GM19099 (cell line): Measurements from ENCODE around the gene TRPC6.

Source experiments
- POLR2A ChIP-seq: IDR thresholded peaks from 3 replicates; pipeline ENCODE4 v1.6.1; 2011; ENCODE audit warnings: low read depth; ENCODE audit not compliant: insufficient read length; ENCODE audit errors: extremely low read depth

TRPC6 gene

DNA sequence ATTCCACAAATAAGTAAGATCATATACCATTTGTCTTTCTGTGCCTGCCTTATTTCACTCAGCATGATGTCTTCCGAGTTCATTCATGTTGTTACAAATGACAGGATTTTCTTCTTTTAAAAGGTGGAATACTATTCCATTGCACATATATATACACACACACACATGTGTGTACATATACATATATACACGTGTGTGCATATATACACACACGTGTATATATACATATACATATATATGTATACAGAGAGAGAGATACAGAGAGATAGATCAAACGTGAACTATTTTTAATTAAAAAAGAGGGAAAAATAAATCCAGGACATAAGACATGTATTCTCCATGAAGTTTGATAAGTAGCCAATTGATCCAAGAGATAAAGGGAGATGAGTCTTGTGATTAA is 108.1 kb downstream of the TRPC6 start:
- no peak for TF ChIP-seq POLR2A

- TF ChIP-seq POLR2A: no peak
These were observed 109.1 kb downstream of the TRPC6 start for GRCh38 chr11:101474666-101475065.

DNA sequence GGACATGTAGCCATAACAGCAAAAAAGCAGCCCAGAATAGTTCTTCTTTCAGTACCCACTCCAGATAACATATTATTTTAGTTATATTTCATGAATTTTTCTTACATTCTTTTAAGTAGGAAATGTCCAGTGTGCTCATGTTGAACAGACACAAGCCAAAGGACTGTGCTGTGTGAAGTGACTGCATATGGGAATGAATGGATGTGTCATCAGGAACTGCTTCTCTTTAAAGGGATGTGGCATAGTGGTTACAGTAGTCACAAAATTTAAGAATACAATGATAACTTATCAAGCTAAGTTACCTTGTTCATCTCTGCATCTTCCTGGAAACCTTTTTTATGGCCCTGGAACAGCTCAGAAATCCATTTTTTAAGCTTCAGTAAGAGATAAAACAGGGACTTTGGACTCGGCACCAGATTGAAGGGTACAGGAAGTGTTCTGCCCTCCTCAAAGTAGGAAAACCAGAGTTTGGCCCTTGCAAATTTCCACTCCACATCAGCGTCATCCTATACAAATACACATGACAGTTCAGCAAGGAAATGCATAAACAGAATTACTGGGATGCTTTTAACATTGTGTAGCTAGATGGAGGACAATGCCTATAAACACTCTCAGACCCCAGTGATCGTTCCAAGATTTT is 112.8 kb downstream of the TRPC6 start:
- TF ChIP-seq POLR2A: no peak

- no peak for TF ChIP-seq POLR2A
These were observed 113.4 kb downstream of the TRPC6 start for GRCh38 chr11:101470419-101470818.

- no peak for TF ChIP-seq POLR2A
These were observed 117.5 kb downstream of the TRPC6 start for GRCh38 chr11:101466352-101466751.

DNA sequence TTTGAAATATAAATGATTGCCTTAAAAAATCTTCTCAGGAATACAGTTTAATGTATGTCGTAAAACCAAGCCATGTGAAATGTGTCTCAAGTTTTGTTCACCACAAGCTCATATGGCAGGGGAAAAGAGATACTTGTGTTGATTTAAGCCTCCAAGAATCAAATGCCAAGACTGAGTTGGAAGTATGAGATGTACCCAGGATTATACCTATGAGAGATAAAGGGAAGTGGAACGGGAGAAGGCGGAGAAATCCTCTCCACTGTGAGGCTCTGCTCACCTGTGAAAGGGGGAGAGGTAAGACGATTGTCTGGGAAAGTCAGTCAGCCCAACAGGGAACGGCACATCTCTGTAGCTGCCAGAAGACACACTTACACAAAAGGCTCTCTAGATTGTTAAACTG is 124.8 kb downstream of the TRPC6 start:
- TF ChIP-seq POLR2A: no peak

DNA sequence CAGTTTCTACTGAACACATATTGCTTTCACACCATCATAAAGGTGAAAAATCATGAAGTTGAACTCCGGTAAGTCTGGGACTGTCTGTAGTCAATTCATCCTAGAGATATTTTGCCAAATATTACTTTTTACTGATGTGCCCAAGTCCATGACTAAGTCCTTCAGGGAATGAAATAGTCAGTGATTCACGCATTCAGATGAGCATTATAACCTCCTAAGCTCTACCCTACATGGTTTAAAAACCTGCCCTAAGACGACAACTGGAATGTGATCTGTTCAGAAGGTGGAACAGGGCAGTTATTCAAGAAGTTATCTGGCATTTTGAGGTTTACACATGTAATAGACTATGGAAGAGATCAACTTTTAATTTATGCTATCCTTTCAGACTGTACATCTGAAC is 125.6 kb downstream of the TRPC6 start:
- no peak for TF ChIP-seq POLR2A

- no peak for TF ChIP-seq POLR2A
These were observed 127.0 kb downstream of the TRPC6 start for GRCh38 chr11:101456812-101457211.

DNA sequence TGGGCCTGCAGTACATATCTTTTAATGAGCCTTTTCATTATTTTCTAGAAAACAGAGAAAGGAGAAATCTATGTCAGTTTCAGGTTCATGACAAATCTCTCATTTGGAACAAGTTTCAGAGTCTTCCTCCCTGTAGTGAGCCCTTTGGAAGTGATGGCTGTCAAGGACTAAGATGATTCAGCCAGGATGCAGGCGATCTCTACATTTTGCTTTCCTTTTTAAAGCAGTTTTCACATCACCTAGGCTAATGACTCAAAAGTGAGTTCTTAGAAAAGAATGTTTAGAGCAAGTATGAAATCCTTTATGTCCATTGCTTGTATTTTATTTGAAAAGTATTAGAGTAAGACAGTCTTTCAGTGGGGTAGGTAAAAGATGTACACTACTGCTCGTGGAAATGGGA is 130.1 kb downstream of the TRPC6 start:
- no peak for TF ChIP-seq POLR2A

- no peak for TF ChIP-seq POLR2A
These were observed 134.8 kb downstream of the TRPC6 start for GRCh38 chr11:101448881-101449442.

GRCh38 chr11:101446726-101447125 is 137.1 kb downstream of the TRPC6 start:
- TF ChIP-seq POLR2A: no peak

- TF ChIP-seq POLR2A: no peak
These were observed 137.6 kb downstream of the TRPC6 start for GRCh38 chr11:101446238-101446637.

GRCh38 chr11:101445761-101446160 is 138.0 kb downstream of the TRPC6 start:
- no peak for TF ChIP-seq POLR2A

- TF ChIP-seq POLR2A: no peak
These were observed 139.0 kb downstream of the TRPC6 start for GRCh38 chr11:101444851-101445250.

- TF ChIP-seq POLR2A: no peak
These were observed 139.6 kb downstream of the TRPC6 start for GRCh38 chr11:101444164-101444563.

GRCh38 chr11:101442936-101443521 is 140.8 kb downstream of the TRPC6 start:
- TF ChIP-seq POLR2A: no peak
